ENCODE measurements around the gene NEDD9.

GRCh38 chr6:11224252-11224965 is 8.1 kb downstream of the NEDD9 start:
- TF ChIP-seq CTCF (IDR thresholded peaks at IDR 0.05; ENCODE audit: low read length) (no peak), EZH2phosphoT487 (IDR thresholded peaks at IDR 0.05; ENCODE audit: low read length) (no peak), EZH2 (optimal IDR thresholded peaks at IDR 0.05; ENCODE audit: low read depth, low read length) (no peak)

All from MM.1S (cell line).